HUES64 (cell line): ENCODE measurements around the gene SLC35F3.

ENCODE experiments used
- H3K27ac ChIP-seq: 2 replicates; pipeline ENCODE4 v1.7.0; 2013; ENCODE audit warnings: low read depth, low read length, inconsistent platforms
- H3K27me3 ChIP-seq: 2 replicates; pipeline ENCODE4 v1.6.1; 2013; ENCODE audit warnings: mild to moderate bottlenecking, low read length; ENCODE audit not compliant: insufficient read depth
- H3K36me3 ChIP-seq: 2 replicates; pipeline ENCODE4 v1.6.1; 2013; ENCODE audit warnings: mild to moderate bottlenecking, low read length; ENCODE audit not compliant: insufficient read depth
- H3K4me1 ChIP-seq: 2 replicates; pipeline ENCODE4 v1.6.1; 2013; ENCODE audit warnings: mild to moderate bottlenecking, low read length, moderate library complexity; ENCODE audit not compliant: insufficient read depth
- H3K4me3 ChIP-seq: 2 replicates; pipeline ENCODE4 v1.5.1; 2013; ENCODE audit warnings: mild to moderate bottlenecking, low read length, moderate library complexity
- H3K9ac ChIP-seq: 2 replicates; pipeline ENCODE4 v1.6.1; 2013; ENCODE audit warnings: mild to moderate bottlenecking, low read depth, low read length
- H3K9me3 ChIP-seq: 2 replicates; pipeline ENCODE4 v1.6.1; 2013; ENCODE audit warnings: low read depth, low read length; ENCODE audit not compliant: insufficient read depth
- WGBS: fragments of 150-250, 120-280 bp; methylation state at CpG from one replicate; pipeline ENCODE4 v1.1.7; 2013; ENCODE audit warnings: missing lambda C conversion rate; 5-methylcytosine and 5-hydroxymethylcytosine counted together

SLC35F3 gene

DNA sequence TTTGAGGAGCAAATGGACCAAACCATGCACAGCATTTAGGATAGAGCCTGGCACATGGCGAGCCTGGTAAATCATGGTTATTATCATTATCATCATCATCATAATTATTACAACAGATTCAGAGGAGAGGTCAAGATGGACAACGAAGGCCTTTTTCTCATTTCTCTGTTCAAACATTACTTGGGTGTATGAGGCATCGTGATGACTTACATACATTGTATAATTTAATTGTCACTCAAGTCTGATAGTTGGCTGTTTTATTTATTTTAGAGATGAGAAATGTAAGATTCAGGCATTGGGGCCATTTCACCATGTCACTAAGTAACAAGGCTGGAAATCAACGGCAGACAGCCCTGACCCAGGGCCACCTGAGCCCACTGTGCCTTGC, 68.1 kb downstream of the SLC35F3 start:
- Histone ChIP-seq H3K4me3 (no peak overlapping the region), H3K4me1 (no peaks in the 10 kb centered on the region), H3K27me3 (no peaks in the 10 kb centered on the region), H3K9ac (no peak overlapping the region), H3K36me3 (no peaks in the 10 kb centered on the region), H3K27ac (no peak overlapping the region), H3K9me3 (no peaks in the 10 kb centered on the region)
- WGBS = 91% methylated on average over 3 of the region's 4 CpGs

DNA sequence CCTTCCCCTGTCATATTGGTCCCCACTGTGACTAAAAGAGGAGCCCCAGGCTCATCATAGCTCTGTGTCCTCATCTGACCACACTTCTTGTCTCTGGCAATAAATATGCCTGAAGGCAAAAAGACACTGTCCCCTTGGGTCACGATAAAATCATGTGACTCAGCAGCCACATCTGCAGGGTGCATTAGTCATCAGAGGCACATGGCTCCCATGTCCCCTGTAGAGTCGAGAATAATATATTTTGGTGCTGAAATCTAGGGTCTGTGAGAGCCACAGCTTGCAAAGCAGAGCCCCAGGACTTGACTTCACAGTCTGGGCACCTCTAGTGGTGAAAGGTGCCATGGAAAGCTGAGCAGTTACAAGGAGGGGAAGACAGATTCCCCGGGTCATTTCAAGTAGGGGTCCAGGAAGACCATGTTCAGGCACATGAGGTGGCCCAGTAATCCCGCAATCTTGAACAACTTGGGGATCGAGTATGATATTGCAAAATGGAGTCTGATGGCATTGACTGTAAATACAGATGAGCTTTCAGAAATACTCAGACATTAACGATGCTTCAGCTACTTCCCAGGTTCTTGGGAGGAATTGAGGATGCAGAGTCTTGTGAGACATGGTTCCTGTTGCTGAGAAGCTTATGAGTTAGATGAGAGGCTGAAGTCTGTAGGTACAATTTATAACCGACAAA, 68.6 kb downstream of the SLC35F3 start:
- no peaks in the 10 kb centered on the region for H3K9me3 ChIP-seq
- H3K4me3 ChIP-seq = no peak overlapping the region
- no peaks in the 10 kb centered on the region for H3K36me3 ChIP-seq
- H3K4me1 ChIP-seq = no peaks in the 10 kb centered on the region
- WGBS = 91% methylated on average over 7 of the region's 7 CpGs
- no peak overlapping the region for H3K27ac ChIP-seq
- H3K27me3 ChIP-seq = no peaks in the 10 kb centered on the region
- H3K9ac ChIP-seq = no peak overlapping the region

DNA sequence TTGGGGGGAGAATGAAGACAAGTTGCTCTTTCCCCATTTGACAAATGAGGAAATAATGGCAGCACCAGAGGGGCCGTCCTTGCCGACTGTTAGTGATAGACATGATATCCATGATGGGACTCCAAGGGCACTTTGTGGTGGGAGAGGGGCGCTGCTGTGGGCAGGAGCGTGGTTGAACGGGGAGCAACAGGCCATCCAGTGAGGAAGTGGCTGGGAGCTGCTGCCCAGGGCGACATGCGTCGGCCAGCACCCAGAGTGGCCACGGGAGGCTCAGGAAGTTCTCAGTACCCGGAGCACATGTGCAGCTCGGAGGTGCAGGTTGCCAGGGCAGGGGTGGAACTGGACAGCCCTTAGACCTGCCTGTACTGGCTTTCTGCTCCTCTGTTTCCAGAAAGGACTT, 71.0 kb downstream of the SLC35F3 start:
- 95% methylated on average over 11 of the region's 11 CpGs for WGBS
- Histone ChIP-seq H3K27me3 (no peaks in the 10 kb centered on the region), H3K4me1 (no peaks in the 10 kb centered on the region), H3K4me3 (no peak overlapping the region), H3K9ac (no peak overlapping the region), H3K27ac (no peak overlapping the region), H3K9me3 (no peaks in the 10 kb centered on the region), H3K36me3 (no peaks in the 10 kb centered on the region)

DNA sequence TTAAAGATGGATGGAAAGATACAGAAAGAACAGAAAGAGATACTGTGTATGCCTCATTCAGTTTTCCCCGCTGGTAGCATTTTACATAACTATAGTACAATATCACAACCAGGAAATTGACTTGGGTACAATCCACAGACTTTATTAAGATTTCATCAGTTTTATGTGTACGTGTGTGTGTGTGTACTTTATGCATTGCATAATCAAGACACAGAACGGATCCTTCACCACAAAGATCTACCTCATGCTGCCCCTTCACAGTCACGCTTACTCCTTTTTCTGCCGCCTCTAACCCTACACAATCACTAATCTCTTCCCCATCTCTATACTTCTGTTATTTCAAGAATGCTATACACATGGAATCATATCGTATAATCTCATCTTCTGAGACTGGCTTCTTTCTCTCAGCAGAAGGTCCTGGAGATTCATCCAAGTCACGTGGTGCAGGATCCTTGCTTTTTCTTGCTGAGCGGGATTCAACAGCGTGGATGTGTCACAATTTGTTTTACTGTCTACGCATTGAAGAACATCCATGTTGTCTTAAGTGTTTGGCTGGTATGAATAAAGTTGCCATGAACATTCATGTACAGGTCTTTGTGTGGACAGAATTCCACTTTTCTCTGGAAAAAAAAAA, 76.7 kb downstream of the SLC35F3 start:
- Histone ChIP-seq H3K27ac (no peak overlapping the region), H3K36me3 (no peaks in the 10 kb centered on the region), H3K27me3 (no peaks in the 10 kb centered on the region), H3K4me3 (no peak overlapping the region), H3K9ac (no peak overlapping the region), H3K9me3 (no peaks in the 10 kb centered on the region), H3K4me1 (no peaks in the 10 kb centered on the region)
- 94% methylated on average over 9 of the region's 10 CpGs for WGBS

DNA sequence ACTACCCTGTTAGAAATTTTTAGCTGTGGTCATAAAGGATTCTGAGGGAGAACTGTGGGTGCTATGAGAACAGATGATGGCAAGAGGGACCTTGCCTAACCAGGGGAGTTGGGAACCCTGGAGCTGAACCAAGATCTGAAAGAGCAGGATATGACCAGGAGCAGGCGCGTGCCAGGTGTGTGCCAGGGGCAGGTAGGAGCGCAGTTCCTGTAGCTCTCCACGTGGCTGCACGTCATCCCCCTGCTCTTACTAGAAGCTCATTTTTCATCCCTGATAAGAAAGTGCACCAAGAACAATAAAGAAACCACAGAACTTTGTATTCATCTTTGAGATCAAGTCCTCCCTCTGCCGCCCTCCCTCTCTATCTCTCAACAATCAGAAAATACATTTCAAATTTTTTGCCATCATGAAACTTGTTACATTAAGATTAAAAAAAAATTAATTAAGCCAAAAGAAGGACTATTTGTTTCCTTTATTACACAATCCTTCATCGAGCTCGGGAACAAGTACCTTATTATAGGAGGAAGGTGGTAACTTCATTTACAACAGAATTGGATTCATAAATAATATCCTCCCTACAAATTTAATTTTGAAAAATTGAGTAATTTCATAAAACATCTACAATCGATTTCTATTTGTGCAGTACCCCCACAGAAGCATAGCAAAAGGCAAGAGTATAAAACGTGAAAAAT, 78.5 kb downstream of the SLC35F3 start:
- no peak overlapping the region for H3K27ac ChIP-seq
- WGBS = 89% methylated on average over 8 of the region's 10 CpGs
- H3K9ac ChIP-seq = no peak overlapping the region
- H3K9me3 ChIP-seq = no peaks in the 10 kb centered on the region
- no peaks in the 10 kb centered on the region for H3K4me1 ChIP-seq
- H3K36me3 ChIP-seq = no peaks in the 10 kb centered on the region
- H3K27me3 ChIP-seq = no peaks in the 10 kb centered on the region
- no peak overlapping the region for H3K4me3 ChIP-seq

DNA sequence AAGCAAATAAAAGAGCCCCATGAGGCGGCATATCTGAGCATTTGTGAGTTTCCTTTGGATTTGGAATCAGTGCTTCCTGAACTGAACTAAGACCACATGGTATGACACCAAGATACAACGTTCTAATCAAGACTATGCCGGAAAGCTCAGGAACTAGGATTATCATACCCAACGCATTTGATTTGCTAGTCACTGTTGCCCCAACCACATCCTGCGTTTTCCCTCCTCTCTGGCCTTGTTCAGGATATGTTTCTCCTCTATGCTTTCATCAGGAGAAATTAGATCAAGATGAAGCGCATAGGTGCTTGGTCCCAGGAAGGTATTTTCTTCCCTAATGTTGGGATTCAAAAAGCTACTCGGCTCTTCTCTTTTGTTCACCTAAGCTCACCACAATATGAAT, 79.3 kb downstream of the SLC35F3 start:
- 91% methylated on average over 7 of the region's 7 CpGs for WGBS
- Histone ChIP-seq H3K9me3 (no peaks in the 10 kb centered on the region), H3K27me3 (no peaks in the 10 kb centered on the region), H3K27ac (no peak overlapping the region), H3K4me3 (no peak overlapping the region), H3K9ac (no peak overlapping the region), H3K36me3 (no peaks in the 10 kb centered on the region), H3K4me1 (no peaks in the 10 kb centered on the region)

DNA sequence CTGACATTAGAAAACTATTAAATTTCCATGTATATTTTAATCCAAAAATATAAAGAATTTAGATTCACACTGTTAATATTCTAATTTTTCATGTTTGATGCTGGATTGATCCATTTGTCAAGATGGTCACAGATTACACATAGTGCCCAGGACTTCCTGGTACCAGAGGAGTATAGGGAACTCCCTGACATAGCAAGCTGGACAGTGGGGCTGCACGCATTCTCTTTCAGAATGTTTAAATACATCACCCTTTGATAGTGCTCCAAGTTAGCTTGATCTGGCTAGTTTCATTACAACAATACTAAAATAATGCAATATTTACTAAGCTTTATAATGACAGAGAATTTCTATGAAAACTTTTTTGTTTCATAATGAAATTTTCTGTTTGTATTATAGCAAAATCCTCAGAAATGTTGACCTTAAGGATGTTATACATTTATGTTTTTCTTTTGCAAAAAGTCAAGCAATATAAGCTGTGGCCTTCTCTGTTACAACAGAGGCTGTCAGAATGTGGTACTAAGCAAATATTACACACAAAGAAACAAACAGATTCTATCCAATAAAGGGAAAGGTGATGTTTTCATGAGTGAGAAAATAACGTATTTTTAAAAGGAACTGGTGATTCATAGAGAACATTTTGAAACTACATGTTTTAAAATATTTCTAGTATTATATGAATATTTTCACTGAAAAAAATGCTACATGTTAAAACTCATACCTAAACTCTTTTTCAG, 84.7 kb downstream of the SLC35F3 start:
- Histone ChIP-seq H3K27me3 (no peaks in the 10 kb centered on the region), H3K4me3 (no peak overlapping the region), H3K27ac (no peak overlapping the region), H3K9me3 (no peaks in the 10 kb centered on the region), H3K4me1 (no peaks in the 10 kb centered on the region), H3K36me3 (no peaks in the 10 kb centered on the region), H3K9ac (no peak overlapping the region)
- 92% methylated on average over 1 of the region's 2 CpGs for WGBS

DNA sequence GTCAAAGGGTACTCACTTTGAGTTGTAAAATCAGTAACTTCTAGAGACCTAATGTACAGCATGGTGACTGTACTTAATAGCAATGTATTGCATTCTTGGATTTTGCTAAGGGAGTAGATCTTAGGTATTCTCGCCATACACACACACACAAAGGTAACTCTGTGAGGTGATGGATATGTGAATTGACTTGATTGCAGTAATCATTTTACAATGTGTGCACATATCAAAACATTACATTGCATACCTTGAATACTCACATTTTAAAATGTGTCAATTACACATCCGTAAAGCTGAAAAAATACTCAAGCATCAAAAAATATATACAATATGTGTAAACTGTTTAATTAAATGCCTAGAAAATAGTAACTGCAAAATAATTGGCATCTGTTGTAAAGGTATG, 86.0 kb downstream of the SLC35F3 start:
- H3K9me3 ChIP-seq = no peaks in the 10 kb centered on the region
- H3K27ac ChIP-seq = no peak overlapping the region
- WGBS = 100% methylated on average over 1 of the region's 2 CpGs
- H3K36me3 ChIP-seq = no peaks in the 10 kb centered on the region
- H3K4me3 ChIP-seq = no peak overlapping the region
- H3K4me1 ChIP-seq = no peaks in the 10 kb centered on the region
- no peaks in the 10 kb centered on the region for H3K27me3 ChIP-seq
- no peak overlapping the region for H3K9ac ChIP-seq

DNA sequence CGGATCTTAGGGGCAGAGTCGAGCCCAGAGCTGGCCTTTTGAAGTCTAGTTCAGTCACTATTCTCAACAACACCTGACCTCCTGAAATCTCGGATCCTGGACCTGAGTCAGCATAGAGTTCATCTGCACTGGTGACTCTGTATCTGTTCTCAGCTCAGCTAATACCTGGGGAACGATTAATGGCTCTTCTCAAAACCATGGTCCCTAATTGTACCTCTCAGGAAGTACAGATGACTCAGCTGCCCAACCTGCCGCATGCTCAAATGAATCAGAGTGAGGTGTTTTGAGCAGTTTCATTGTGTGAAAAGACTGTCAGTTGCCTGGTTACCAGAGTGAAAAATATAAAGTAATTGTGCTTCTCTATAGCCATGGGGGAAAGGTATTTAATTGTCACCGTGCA, 89.2 kb downstream of the SLC35F3 start:
- Histone ChIP-seq H3K4me3 (no peak overlapping the region), H3K9ac (no peak overlapping the region), H3K27ac (no peak overlapping the region), H3K4me1 (peaks cover under 1% of the 10 kb centered on the region; the same call in 1 of the 2 replicates), H3K9me3 (no peaks in the 10 kb centered on the region), H3K36me3 (no peaks in the 10 kb centered on the region), H3K27me3 (no peaks in the 10 kb centered on the region)
- WGBS = 84% methylated on average over 6 of the region's 6 CpGs

DNA sequence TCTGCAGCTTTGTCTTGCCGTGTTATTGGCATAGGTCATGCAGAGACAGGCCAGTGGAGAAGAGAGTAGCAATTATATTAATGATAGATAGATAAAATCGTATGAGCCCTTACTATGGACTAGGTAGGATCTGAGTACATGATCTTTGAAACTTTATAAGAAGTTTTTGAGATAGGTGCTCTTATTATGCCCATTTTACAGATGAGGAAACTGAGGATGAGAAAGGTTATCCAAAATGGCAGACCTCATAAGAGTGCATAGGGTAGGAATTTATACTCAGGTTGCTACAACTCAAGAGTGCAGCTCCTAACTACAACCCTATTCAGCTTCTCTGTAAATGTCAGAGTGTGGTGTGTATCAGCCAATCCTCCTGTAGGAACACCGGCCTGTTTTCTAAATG, 89.6 kb downstream of the SLC35F3 start:
- H3K9me3 ChIP-seq = no peaks in the 10 kb centered on the region
- H3K27ac ChIP-seq = no peak overlapping the region
- WGBS = 93% methylated on average over 3 of the region's 3 CpGs
- no peaks in the 10 kb centered on the region for H3K27me3 ChIP-seq
- no peaks in the 10 kb centered on the region for H3K36me3 ChIP-seq
- peaks cover 5% of the 10 kb centered on the region; the same call in 1 of the 2 replicates for H3K4me1 ChIP-seq
- no peak overlapping the region for H3K4me3 ChIP-seq
- H3K9ac ChIP-seq = no peak overlapping the region

DNA sequence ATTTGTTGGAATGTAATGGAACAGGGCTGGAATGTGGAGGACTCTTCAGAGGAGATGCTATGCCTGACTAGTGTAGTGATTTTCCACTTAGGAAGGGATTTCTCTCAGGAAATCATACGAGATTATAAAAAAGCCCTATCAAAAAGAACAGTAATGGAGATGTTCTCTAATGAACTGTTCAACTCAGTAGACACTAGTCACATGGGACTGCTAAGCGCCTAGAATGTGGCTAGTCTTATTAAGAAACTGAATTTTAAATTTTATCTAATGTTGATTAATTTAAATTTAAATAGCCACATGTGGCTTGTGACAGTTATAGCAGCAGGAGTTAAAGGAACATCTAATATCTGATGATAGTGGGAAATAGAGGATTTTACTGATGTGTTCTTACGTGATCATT, 94.0 kb downstream of the SLC35F3 start:
- Histone ChIP-seq H3K27me3 (no peaks in the 10 kb centered on the region), H3K4me1 (peaks cover 24% of the 10 kb centered on the region), H3K36me3 (no peaks in the 10 kb centered on the region), H3K27ac (no peak overlapping the region), H3K4me3 (no peak overlapping the region), H3K9ac (no peak overlapping the region), H3K9me3 (no peaks in the 10 kb centered on the region)
- WGBS = 100% methylated on average over 2 of the region's 3 CpGs
